SK-N-SH (cell line): ENCODE results near the gene ZNHIT2. TPM values are rescaled to one million over a fixed set of nuclear protein-coding genes. Genes with fewer than 3 reads are reported as not detected.

Source experiments
- CTCF ChIA-PET: fragments of 300-600, 350-600 bp; formaldehyde crosslinking; extraction: SDS; loops from one replicate; lab custom pipeline; 2021; lab: Yijun Ruan, JAX
- POLR2A ChIA-PET: fragments of 350-600 bp; sonication (Branson Sonifier 250); formaldehyde crosslinking; extraction: SDS; loops from one replicate; lab custom pipeline; 2020; ENCODE audit warnings: antibody characterized with exemption, inconsistent platforms; lab: Yijun Ruan, JAX
- DNase-seq: peaks from one replicate; pipeline ENCODE4 v3.0.0; 2012
- H2AFZ ChIP-seq: fragments of 200-600 bp; sonication (generic); 2 replicates; pipeline ENCODE4 v1.8.1; 2016; ENCODE audit warnings: antibody characterized with exemption, mild to moderate bottlenecking, low read depth
- H3F3A ChIP-seq: fragments of 200-600 bp; sonication (generic); replicated peaks from 2 replicates; pipeline ENCODE3; 2016; ENCODE audit warnings: antibody characterized with exemption, mild to moderate bottlenecking; ENCODE audit not compliant: insufficient read depth
- H3K27ac ChIP-seq, 2 experiments: fragments of 200-500 bp in 1 of 2; fragments of 200-600 bp in 1 of 2; sonication (Bioruptor generic) in 1 of 2; sonication (generic), shearing (Covaris generic) in 1 of 2; 2 replicates each; pipeline versions ENCODE4 v1.5.1 to v1.6.1; 2014 to 2016; ENCODE audit warnings: low read depth in 2 of 2, inconsistent platforms in 1 of 2, low read length in 1 of 2, mild to moderate bottlenecking in 1 of 2, mixed read lengths in 1 of 2
- H3K27me3 ChIP-seq: fragments of 200-600 bp; sonication (generic), shearing (Covaris generic); 2 replicates; pipeline ENCODE4 v1.6.1; 2016; ENCODE audit warnings: mixed run types; ENCODE audit not compliant: insufficient read depth
- H3K36me3 ChIP-seq, 2 experiments: fragments of 200-500 bp in 1 of 2; fragments of 200-600 bp in 1 of 2; sonication (Bioruptor generic) in 1 of 2; sonication (generic) in 1 of 2; replicated peaks in 1 of 2; 2 replicates each; pipeline versions ENCODE3 to v1.5.1; 2014 to 2016; ENCODE audit warnings: low read length in 1 of 2, mild to moderate bottlenecking in 1 of 2; ENCODE audit not compliant: insufficient read depth in 2 of 2, control insufficient read depth in 1 of 2
- H3K4me1 ChIP-seq, 2 experiments: fragments of 200-500 bp in 1 of 2; fragments of 200-600 bp in 1 of 2; sonication (Bioruptor generic) in 1 of 2; sonication (generic), shearing (Covaris generic) in 1 of 2; 2 replicates each; pipeline versions ENCODE4 v1.5.1 to v1.6.1; 2014 to 2016; ENCODE audit warnings: low read depth in 1 of 2, low read length in 1 of 2, mixed run types in 1 of 2; ENCODE audit not compliant: insufficient read depth in 2 of 2, control insufficient read depth in 1 of 2
- H3K4me2 ChIP-seq: fragments of 200-600 bp; sonication (generic), shearing (Covaris generic); 2 replicates; pipeline ENCODE4 v1.6.1; 2017; ENCODE audit warnings: mixed run types
- H3K4me3 ChIP-seq, 2 experiments: fragments of 200-500 bp in 1 of 2; fragments of 200-600 bp in 1 of 2; sonication (Bioruptor generic) in 1 of 2; sonication (generic), shearing (Covaris generic) in 1 of 2; 2 replicates each; pipeline versions ENCODE4 v1.5.1 to v1.8.1; 2014 to 2016; ENCODE audit warnings: low read depth in 2 of 2, inconsistent platforms in 1 of 2, low read length in 1 of 2, mild to moderate bottlenecking in 1 of 2, mixed read lengths in 1 of 2, moderate library complexity in 1 of 2
- H3K79me2 ChIP-seq: fragments of 200-600 bp; sonication (generic); 2 replicates; pipeline ENCODE4 v1.8.1; 2017; ENCODE audit warnings: mild to moderate bottlenecking; ENCODE audit not compliant: insufficient read depth
- H3K9ac ChIP-seq: fragments of 200-600 bp; sonication (generic); 2 replicates; pipeline ENCODE4 v1.6.1; 2017; ENCODE audit warnings: mixed run types
- H3K9me2 ChIP-seq: fragments of 200-600 bp; sonication (generic); 2 replicates; pipeline ENCODE4 v1.6.1; 2017; ENCODE audit warnings: mixed run types
- H3K9me3 ChIP-seq: fragments of 200-600 bp; sonication (generic); 2 replicates; pipeline ENCODE4 v1.6.1; 2017; ENCODE audit warnings: mixed run types, mild to moderate bottlenecking, moderate library complexity
- H4K20me1 ChIP-seq: fragments of 200-600 bp; sonication (generic); 2 replicates; pipeline ENCODE4 v1.6.1; 2017; ENCODE audit warnings: mild to moderate bottlenecking, mixed run types; ENCODE audit not compliant: insufficient read depth
- CHD2 ChIP-seq: fragments of 150-350 bp; IDR thresholded peaks from 2 replicates; pipeline ENCODE4 v1.6.1; 2018; ENCODE audit warnings: low read length; ENCODE audit not compliant: partially characterized antibody
- ELF1 ChIP-seq: IDR thresholded peaks from 2 replicates; pipeline ENCODE4 v1.4.0; 2012
- EP300 ChIP-seq, 2 experiments: IDR thresholded peaks; 2 replicates each; pipeline versions ENCODE4 v1.4.0 to v1.6.1; 2012; ENCODE audit warnings: borderline replicate concordance in 1 of 2, low read depth in 1 of 2, low read length in 1 of 2
- FOXJ3 ChIP-seq: sonication (generic); formaldehyde crosslinking; IDR thresholded peaks from 2 replicates; pipeline ENCODE4 v1.5.1; 2020; ENCODE audit warnings: mild to moderate bottlenecking, missing genetic modification reagents
- IRF3 ChIP-seq: fragments of 150-350 bp; IDR thresholded peaks from 2 replicates; pipeline ENCODE4 v1.6.1; 2016; ENCODE audit warnings: mild to moderate bottlenecking, low read depth, low read length
- JUND ChIP-seq: IDR thresholded peaks from 2 replicates; pipeline ENCODE4 v1.4.0; 2012
- MAX ChIP-seq: IDR thresholded peaks from 2 replicates; pipeline ENCODE4 v1.4.0; 2012; ENCODE audit warnings: low read depth
- POLR2AphosphoS5 ChIP-seq: IDR thresholded peaks from 2 replicates; pipeline ENCODE4 v1.6.1; 2012; ENCODE audit warnings: low read depth, low read length
- RAD21 ChIP-seq: IDR thresholded peaks from 2 replicates; pipeline ENCODE4 v1.6.1; 2012; ENCODE audit warnings: mild to moderate bottlenecking, low read length
- REST ChIP-seq: IDR thresholded peaks from 2 replicates; pipeline ENCODE4 v1.6.1; 2012; ENCODE audit warnings: mild to moderate bottlenecking, low read depth, low read length, moderate library complexity
- RXRA ChIP-seq: IDR thresholded peaks from 2 replicates; pipeline ENCODE4 v1.4.0; 2012; ENCODE audit warnings: low read depth, mild to moderate bottlenecking, borderline replicate concordance
- SMC3 ChIP-seq: IDR thresholded peaks from 2 replicates; pipeline ENCODE4 v1.6.1; 2012; ENCODE audit warnings: low read depth, low read length, improper control_type of control experiment
- TAF1 ChIP-seq: IDR thresholded peaks from 2 replicates; pipeline ENCODE4 v1.6.1; 2012; ENCODE audit warnings: low read depth, mild to moderate bottlenecking, low read length, moderate library complexity, borderline replicate concordance
- TEAD4 ChIP-seq: IDR thresholded peaks from 2 replicates; pipeline ENCODE4 v1.4.0; 2012; ENCODE audit warnings: mild to moderate bottlenecking, borderline replicate concordance; ENCODE audit not compliant: insufficient read depth
- USF1 ChIP-seq: IDR thresholded peaks from 2 replicates; pipeline ENCODE4 v1.4.0; 2012; ENCODE audit warnings: low read depth, borderline replicate concordance
- ZBTB33 ChIP-seq: IDR thresholded peaks from 2 replicates; pipeline ENCODE4 v1.4.0; 2012; ENCODE audit warnings: low read depth, borderline replicate concordance
- WGBS: methylation state at CpG from one replicate; pipeline ENCODE4 v1.1.6; 2017; ENCODE audit warnings: low lambda C conversion rate; 5-methylcytosine and 5-hydroxymethylcytosine counted together
- polyA plus RNA-seq, 3 experiments: library from polyadenylated mRNA; depleted of rRNA; stranded (reverse); fragments of >200 nt; gene quantifications; 2 replicates each; pipeline ENCODE4 v1.2.3, GENCODE V29; 2012

The ZNHIT2 gene
- polyA plus RNA-seq, 1 of the 3 experiments (the other 2 are of a cell fraction) = 5.6 TPM

GRCh38 chr11:65156926-65157325 is 39.4 kb upstream of the ZNHIT2 start:
- WGBS = 0% methylated on average over 1 of the region's 3 CpGs
- TF ChIP-seq FOXJ3 (CRISPR knock-in tag) (no peak), ZBTB33 (no peak), CHD2 (no peak), REST (no peak), TEAD4 (no peak), SMC3 (no peak), USF1 (no peak), IRF3 (no peak), POLR2AphosphoS5 (no peak), RAD21 (no peak), JUND (no peak), TAF1 (no peak), MAX (no peak), ELF1 (no peak), RXRA (no peak), EP300 (IDR thresholded peaks at IDR 0.05; ENCODE audit: borderline replicate concordance in 1 of 2, low read depth in 1 of 2, low read length in 1 of 2) (no peak)
- CTCF ChIA-PET = no interaction called here

More at GRCh38 chr11:65156926-65157325, 39.4 kb upstream of the ZNHIT2 start:
- H3K79me2 ChIP-seq = no peaks in the 10 kb centered on the region
- DNase-seq = no peak
- no peaks in the 10 kb centered on the region for H3K9me3 ChIP-seq
- POLR2A ChIA-PET = no interaction called here
- no peak overlapping the region for H3K4me3 ChIP-seq
- H2AFZ ChIP-seq = no peak overlapping the region
- no peaks in the 10 kb centered on the region for H3K27me3 ChIP-seq
- no peak overlapping the region for H3K27ac ChIP-seq
- no peak overlapping the region for H3K4me2 ChIP-seq
- no peaks in the 10 kb centered on the region for H4K20me1 ChIP-seq
- no peak overlapping the region for H3K9ac ChIP-seq
- no peaks in the 10 kb centered on the region for H3K9me2 ChIP-seq
- H3K36me3 ChIP-seq = no peaks in the 10 kb centered on the region
- no peaks in the 10 kb centered on the region for H3K4me1 ChIP-seq
- H3F3A ChIP-seq = no peaks in the 10 kb centered on the region
